HepG2 (cell line): ENCODE data around the gene PRSS50. TPM values are rescaled to one million over a fixed set of nuclear protein-coding genes. Genes with fewer than 3 reads are reported as not detected.
A peak's percentile ranks its signal among the peaks of the same experiment; 100 is the strongest.
"Not testable (repeated sequence)": the region's sequence is repeated elsewhere in the genome, so short reads cannot be mapped to it uniquely, and the experiment has no call there.

ENCODE experiments used
- ATAC-seq: fragments of 200-7000 bp; cut with Tn5 transposase; 3 replicates; pipeline ENCODE4 v1.9.1; 2020; ENCODE audit warnings: mild to moderate bottlenecking, moderate library complexity
- BruUV-seq: library from RNA; stranded (reverse); fragments of 400-500 nt; replicated peaks from 2 replicates; lab custom pipeline; 2021; lab: Mats Ljungman, UMichigan
- CTCF ChIA-PET: fragments of 300-600 bp; formaldehyde crosslinking; extraction: SDS; loops from one replicate; lab custom pipeline; 2021; ENCODE audit warnings: low total read pairs, inconsistent platforms, low intra/inter-chr PET ratio; lab: Yijun Ruan, JAX
- POLR2A ChIA-PET: fragments of 350-600 bp; sonication (Branson Sonifier 250); formaldehyde crosslinking; loops from one replicate; lab custom pipeline; 2020; ENCODE audit warnings: antibody characterized with exemption, inconsistent platforms; lab: Yijun Ruan, JAX
- DNase-seq: peaks from one replicate; pipeline ENCODE4 v3.0.0-alpha.2; 2015; ENCODE audit warnings: low spot score
- FAIRE-seq: peaks from 3 replicates; lab custom pipeline; 2011; peaks lifted over from hg19 to GRCh38; lab: Jason Lieb, UNC
- H2AFZ ChIP-seq: one replicate; pipeline ENCODE4 v1.6.1; 2011; ENCODE audit warnings: low read length, inconsistent platforms
- H3K27ac ChIP-seq: fragments of 300-600 bp; 3 replicates; pipeline ENCODE4 v1.8.0; 2011; ENCODE audit warnings: mixed run types, mild to moderate bottlenecking, mixed read lengths, low read length, inconsistent platforms; ENCODE audit not compliant: insufficient read depth; ENCODE audit errors: extremely low read length
- H3K27me3 ChIP-seq, 2 experiments: fragments of 200-600 bp in 1 of 2; 2 replicates in 1 of 2; 3 replicates in 1 of 2; pipeline versions ENCODE4 v1.6.0 to v1.8.0; 2011; ENCODE audit warnings: low read length in 2 of 2, mild to moderate bottlenecking in 2 of 2, moderate library complexity in 2 of 2, inconsistent platforms in 1 of 2; ENCODE audit not compliant: insufficient read depth in 2 of 2, control insufficient read depth in 1 of 2
- H3K36me3 ChIP-seq, 2 experiments: fragments of 200-600 bp in 1 of 2; replicated peaks in 1 of 2; 2 replicates in 1 of 2; 3 replicates in 1 of 2; pipeline versions ENCODE4 v1.5.1 to v1.8.0; 2011; ENCODE audit warnings: low read length in 2 of 2, inconsistent platforms in 1 of 2; ENCODE audit not compliant: insufficient read depth in 2 of 2, control insufficient read depth in 1 of 2
- H3K4me1 ChIP-seq: 2 replicates; pipeline ENCODE4 v1.5.1; 2012; ENCODE audit warnings: low read length, inconsistent platforms; ENCODE audit not compliant: insufficient read depth
- H3K4me2 ChIP-seq: 2 replicates; pipeline ENCODE4 v1.6.0; 2011; ENCODE audit warnings: low read depth, low read length, inconsistent platforms
- H3K4me3 ChIP-seq, 3 experiments: fragments of 200-600 bp in 1 of 3; sonication (generic), shearing (Covaris generic) in 1 of 3; replicated peaks in 1 of 3; 2 replicates each; pipeline ENCODE4 v1.5.1; 2011 to 2016; ENCODE audit warnings: low read length in 3 of 3, inconsistent platforms in 2 of 3, low read depth in 2 of 3, mild to moderate bottlenecking in 2 of 3, control low read depth in 1 of 3, mixed read lengths in 1 of 3; ENCODE audit not compliant: insufficient read depth in 1 of 3
- H3K79me2 ChIP-seq: one replicate; pipeline ENCODE4 v1.6.1; 2011; ENCODE audit warnings: low read length, inconsistent platforms; ENCODE audit not compliant: insufficient read depth
- H3K9ac ChIP-seq: 2 replicates; pipeline ENCODE4 v1.6.0; 2011; ENCODE audit warnings: mild to moderate bottlenecking, low read depth, low read length, inconsistent platforms; ENCODE audit not compliant: insufficient read depth
- H3K9me3 ChIP-seq: 2 replicates; pipeline ENCODE4 v1.5.1; 2012; ENCODE audit warnings: mild to moderate bottlenecking, low read length
- H4K20me1 ChIP-seq: 2 replicates; pipeline ENCODE4 v1.6.0; 2011; ENCODE audit warnings: inconsistent platforms, mild to moderate bottlenecking, low read length, moderate library complexity; ENCODE audit not compliant: insufficient read depth
- REST ChIP-seq, 2 experiments: IDR thresholded peaks; 2 replicates each; pipeline ENCODE4 v1.6.1; 2011 to 2012; ENCODE audit warnings: low read length in 2 of 2, borderline replicate concordance in 1 of 2, low read depth in 1 of 2, mild to moderate bottlenecking in 1 of 2, moderate library complexity in 1 of 2
- SNAI1 ChIP-seq: sonication (generic); formaldehyde crosslinking; IDR thresholded peaks from 2 replicates; pipeline ENCODE4 v1.5.0; 2020; ENCODE audit warnings: mild to moderate bottlenecking, missing genetic modification reagents, borderline replicate concordance
- WGBS: methylation state at CpG from one replicate; pipeline ENCODE4 v1.1.6; 2017; ENCODE audit warnings: low lambda C conversion rate; 5-methylcytosine and 5-hydroxymethylcytosine counted together
- in situ Hi-C: cut with HindIII; loops from 2 replicates; pipeline ENCODE4 v1.10.0; 2017; ENCODE audit warnings: low pct_unique_long_range_greater_than_20kb; ENCODE audit not compliant: extremely low pct_ligation_motif_present
- intact Hi-C: fragments of 100-400 bp; cut with micrococcal nuclease; formaldehyde crosslinking; loops from one replicate; pipeline ENCODE4 v1.10.0; 2022; ENCODE audit not compliant: unreplicated experiment
- polyA plus RNA-seq, 8 experiments: library from polyadenylated mRNA; depleted of rRNA in 3 of 8; stranded (reverse) in 7 of 8; unstranded in 1 of 8; fragments of >200 nt; fragmentation: Illumina TruSeq in 4 of 8; extraction: Trizol in 4 of 8; gene quantifications; 2 replicates each; pipeline versions ENCODE4 v1.2.1 to v1.2.3, GENCODE V29; 2011 to 2016; ENCODE audit warnings: low read depth in 4 of 8, missing spikeins in 1 of 8, mixed read lengths in 1 of 8; ENCODE audit not compliant: insufficient read depth in 1 of 8
- total RNA-seq, 5 experiments: library from RNA; depleted of rRNA; stranded (reverse); fragments of >200 nt; fragmentation: Illumina TruSeq; extraction: Trizol; gene quantifications; 2 replicates each; pipeline ENCODE4 v1.2.3, GENCODE V29; 2016; ENCODE audit warnings: low read depth in 1 of 5

PRSS50 gene
- total and polyA plus RNA-seq, 2 of the 13 experiments (the other 11 are each of a cell fraction or from before 2014, with no cell fraction given): not detected

GRCh38 chr3:46742992-46743585 lies 25.4 kb upstream of the PRSS50 start (continued):
- TF ChIP-seq REST (IDR thresholded peaks at IDR 0.05; ENCODE audit: borderline replicate concordance in 1 of 2, low read depth in 1 of 2, low read length in 2 of 2) (peak; percentile 25 to 71), SNAI1 (CRISPR knock-in tag) (no peak)

GRCh38 chr3:46739565-46739964 lies 21.9 kb upstream of the PRSS50 start:
- H2AFZ ChIP-seq, H3K9ac ChIP-seq, H4K20me1 ChIP-seq, H3K4me1 ChIP-seq, H3K79me2 ChIP-seq, H3K36me3 ChIP-seq, ATAC-seq, POLR2A ChIA-PET, DNase-seq, in situ Hi-C loops, H3K4me2 ChIP-seq, H3K9me3 ChIP-seq, H3K27ac ChIP-seq, FAIRE-seq, intact Hi-C loops, H3K4me3 ChIP-seq, BruUV-seq, CTCF ChIA-PET, H3K27me3 ChIP-seq: not testable (repeated sequence)
- 41% methylated on average over 3 of the region's 3 CpGs for WGBS
